GM12874 (cell line): Measurements from ENCODE around the gene ETNPPL.

Experiments used
- CTCF ChIP-seq: IDR thresholded peaks from 2 replicates; pipeline ENCODE4 v1.5.1; 2011; ENCODE audit warnings: low read depth, mild to moderate bottlenecking, control low read depth, low read length, moderate library complexity; ENCODE audit not compliant: insufficient read depth

Gene ETNPPL

GRCh38 chr4:108779958-108780357 is 17.1 kb upstream of the ETNPPL start:
- no peak for TF ChIP-seq CTCF

DNA sequence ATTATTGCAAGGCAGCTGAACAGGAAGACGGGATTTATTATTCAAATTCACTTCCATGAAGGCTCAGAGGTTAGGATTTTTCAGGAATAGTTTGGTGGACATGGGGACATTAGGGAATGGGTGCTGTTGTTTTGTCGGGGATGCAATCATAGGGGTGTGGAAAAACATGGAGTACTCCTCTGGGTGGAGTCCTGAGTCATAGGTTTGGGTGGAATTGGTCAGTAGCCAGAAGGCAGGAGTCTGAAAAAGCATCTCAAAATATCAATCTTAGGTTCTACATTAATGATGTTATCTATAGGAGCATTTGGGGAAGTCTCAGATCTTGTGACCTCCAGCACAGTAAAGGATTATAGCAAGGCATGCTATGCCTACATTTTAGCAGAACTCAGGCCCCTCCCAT is 14.5 kb upstream of the ETNPPL start:
- TF ChIP-seq CTCF = no peak

DNA sequence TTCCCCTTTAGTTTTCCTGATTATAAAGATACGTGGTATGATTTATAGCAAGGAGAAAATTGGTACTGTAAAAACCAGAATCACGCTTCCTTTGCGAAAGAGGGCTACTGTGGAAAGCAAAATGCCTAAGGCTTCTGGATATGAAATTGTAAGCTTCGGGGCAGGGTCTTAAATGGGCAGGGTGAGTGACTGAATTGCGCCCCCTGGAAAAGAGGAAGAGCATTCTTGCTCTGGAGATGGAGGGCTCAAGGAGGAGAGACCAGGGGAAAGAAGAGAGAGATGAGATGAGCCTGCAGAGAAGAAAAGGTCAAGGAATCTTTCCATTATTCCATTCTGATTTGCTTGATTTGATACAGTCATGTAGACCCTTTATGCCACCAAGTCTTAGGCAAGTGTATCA is 13.1 kb upstream of the ETNPPL start:
- TF ChIP-seq CTCF = no peak

DNA sequence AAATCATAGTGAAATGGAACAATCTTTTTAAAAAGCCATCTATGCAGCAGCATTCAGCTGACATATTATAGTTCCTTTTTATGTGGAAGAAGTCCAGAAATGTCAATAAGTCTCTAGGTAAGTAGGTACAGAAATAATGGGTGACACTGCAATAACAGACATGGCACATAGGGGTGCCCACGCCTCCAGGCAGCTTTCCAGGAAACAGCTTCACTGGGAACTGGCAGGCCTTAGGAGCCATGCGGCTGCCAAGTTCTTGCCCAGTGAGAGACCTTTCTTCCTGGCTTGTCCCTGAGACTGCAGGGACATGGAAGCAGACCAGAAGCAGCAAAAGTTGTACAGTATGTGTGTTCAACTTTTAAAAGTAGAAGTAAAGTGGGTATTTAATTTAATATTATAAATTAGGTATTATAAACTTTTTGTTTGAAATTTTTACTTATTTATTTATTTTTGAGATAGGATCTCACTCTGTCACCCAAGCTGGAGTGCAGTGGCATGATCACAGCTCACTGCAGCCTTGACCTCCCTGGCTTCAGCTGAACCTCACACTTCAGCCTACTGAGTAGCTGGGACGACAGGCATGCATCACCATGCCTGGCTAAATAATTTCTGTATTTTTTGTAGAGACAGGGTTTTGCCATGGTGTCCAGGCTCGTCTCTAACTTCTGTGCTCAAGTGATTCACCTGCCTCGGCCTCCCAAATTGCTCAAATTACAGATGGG is 12.1 kb upstream of the ETNPPL start:
- no peak for TF ChIP-seq CTCF

GRCh38 chr4:108772402-108772801 is 9.5 kb upstream of the ETNPPL start:
- TF ChIP-seq CTCF = no peak

GRCh38 chr4:108766058-108766457 is 3.2 kb upstream of the ETNPPL start:
- no peak for TF ChIP-seq CTCF

GRCh38 chr4:108763986-108764385 is 1.1 kb upstream of the ETNPPL start:
- TF ChIP-seq CTCF = no peak
